ENCODE data around the gene PYM1.
"Not testable (repeated sequence)": the region's sequence is repeated elsewhere in the genome, so short reads cannot be mapped to it uniquely, and the experiment has no call there.

The PYM1 gene

DNA sequence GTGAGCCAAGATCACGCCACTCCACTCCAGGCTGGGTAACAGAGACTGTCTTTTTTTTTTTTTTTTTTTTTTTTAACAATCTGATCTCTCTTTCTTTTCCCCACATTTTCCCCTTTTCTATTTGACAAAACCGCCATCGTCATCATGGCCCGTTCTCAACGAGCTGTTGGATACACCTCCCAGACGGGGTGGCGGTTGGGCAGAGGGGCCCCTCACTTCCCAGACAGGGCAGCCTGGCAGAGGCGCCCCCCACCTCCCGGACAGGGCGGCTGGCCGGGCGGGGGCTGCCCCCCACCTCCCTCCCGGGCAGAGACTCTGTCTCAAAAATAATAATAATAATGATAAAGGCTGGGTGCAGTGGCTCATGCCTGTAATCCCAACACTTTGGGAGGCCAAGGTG is 64.8 kb downstream of the PYM1 start:
- intact Hi-C loops (cut with micrococcal nuclease); H3K9me3 Mint-ChIP-seq; H3K4me1 Mint-ChIP-seq (ENCODE audit: low read depth); H3K27me3 Mint-ChIP-seq; H3K36me3 Mint-ChIP-seq (ENCODE audit: low read depth); H3K27ac Mint-ChIP-seq; H3K4me3 Mint-ChIP-seq: not testable (repeated sequence)

DNA sequence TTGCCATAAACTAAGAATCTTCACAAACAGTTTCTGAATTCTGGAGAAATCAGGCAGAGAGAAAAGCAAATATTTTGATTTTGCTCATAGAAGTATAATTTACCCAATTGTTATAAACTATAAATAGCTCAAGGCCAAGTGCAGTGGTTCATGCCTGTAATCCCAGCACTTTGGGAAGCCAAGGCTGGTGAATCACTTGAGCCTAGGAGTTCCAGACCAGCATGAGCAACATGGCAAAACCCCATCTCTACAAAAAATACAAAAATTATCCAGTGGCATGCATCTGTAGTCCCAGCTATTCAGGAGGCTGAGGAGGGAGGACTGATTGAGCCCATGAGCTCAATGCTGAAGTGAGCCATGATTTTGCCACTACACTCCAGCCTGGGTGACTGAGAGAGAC is 65.4 kb downstream of the PYM1 start:
- no peaks in the 10 kb centered on the region for H3K4me1 Mint-ChIP-seq (ENCODE audit: low read depth)
- intact Hi-C loops (cut with micrococcal nuclease): no loop called here
- no peak overlapping the region for H3K27ac Mint-ChIP-seq
- H3K27me3 Mint-ChIP-seq: no peaks in the 10 kb centered on the region
- no peaks in the 10 kb centered on the region for H3K36me3 Mint-ChIP-seq (ENCODE audit: low read depth)
- no peak overlapping the region for H3K4me3 Mint-ChIP-seq
- H3K9me3 Mint-ChIP-seq: peaks cover 8% of the 10 kb centered on the region

DNA sequence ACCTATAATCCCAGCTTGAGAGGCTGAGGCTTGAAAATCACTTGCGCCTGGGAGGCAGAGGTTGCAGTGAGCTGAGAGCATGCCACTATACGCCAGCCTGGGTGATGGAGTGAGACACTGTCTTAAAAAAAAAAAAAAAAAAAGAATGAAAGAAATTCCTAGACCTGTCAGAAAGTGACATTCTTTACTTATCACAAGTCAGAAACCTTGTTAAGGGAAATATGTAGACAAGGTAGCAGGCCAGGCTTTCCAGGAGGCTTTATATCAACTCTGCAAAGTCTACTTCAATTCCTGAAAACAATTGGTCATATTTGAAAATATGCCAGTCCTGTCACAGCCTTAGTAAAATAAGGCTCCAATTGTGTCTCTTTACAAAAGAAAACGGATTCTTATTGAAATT is 65.8 kb downstream of the PYM1 start:
- intact Hi-C loops (cut with micrococcal nuclease): no loop called here
- H3K4me3 Mint-ChIP-seq: no peak overlapping the region
- no peak overlapping the region for H3K27ac Mint-ChIP-seq

DNA sequence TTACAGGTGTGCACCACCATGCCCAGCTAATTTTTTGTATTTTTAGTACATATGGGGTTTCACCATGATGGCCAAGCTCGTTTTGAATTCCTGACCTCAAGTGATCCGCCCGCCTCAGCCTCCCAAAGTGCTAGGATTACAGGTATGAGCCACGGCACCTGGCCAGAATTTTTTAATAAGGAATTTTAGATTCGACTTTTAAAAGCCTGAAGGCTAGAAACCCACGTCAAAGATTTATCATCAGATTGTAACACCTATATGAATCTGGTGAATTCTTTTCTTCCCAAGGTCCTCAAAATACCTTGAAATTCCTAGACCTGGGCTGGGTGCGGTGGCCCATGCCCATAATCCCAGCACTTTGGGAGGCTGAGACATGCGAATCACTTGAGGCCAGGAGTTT is 66.3 kb downstream of the PYM1 start:
- H3K4me1 Mint-ChIP-seq (ENCODE audit: low read depth): no peaks in the 10 kb centered on the region
- H3K9me3 Mint-ChIP-seq: peaks cover 8% of the 10 kb centered on the region
- H3K36me3 Mint-ChIP-seq (ENCODE audit: low read depth): no peaks in the 10 kb centered on the region
- intact Hi-C loops (cut with micrococcal nuclease): no loop called here
- no peak overlapping the region for H3K4me3 Mint-ChIP-seq
- no peak overlapping the region for H3K27ac Mint-ChIP-seq
- H3K27me3 Mint-ChIP-seq: no peaks in the 10 kb centered on the region

More for the DNA sequence above, 65.8 kb downstream of the PYM1 start:
- Mint-ChIP-seq H3K27me3 (no peaks in the 10 kb centered on the region), H3K4me1 (ENCODE audit: low read depth) (no peaks in the 10 kb centered on the region), H3K36me3 (ENCODE audit: low read depth) (no peaks in the 10 kb centered on the region), H3K9me3 (peaks cover 8% of the 10 kb centered on the region)

- Mint-ChIP-seq H3K4me1 (ENCODE audit: low read depth) (peaks cover 30% of the 10 kb centered on the region), H3K36me3 (ENCODE audit: low read depth) (no peaks in the 10 kb centered on the region), H3K4me3 (no peak overlapping the region), H3K27ac (no peak overlapping the region), H3K27me3 (no peaks in the 10 kb centered on the region), H3K9me3 (no peaks in the 10 kb centered on the region)
- intact Hi-C loops (cut with micrococcal nuclease): no loop called here
Observed at GRCh38 chr12:55852740-55853139, 75.0 kb downstream of the PYM1 start.

Data from dendritic cell treated with granulocyte-macrophage colony-stimulating factor and Interleukin-4, amounts not matched to agents 40 ng/mL and 50 ng/mL, for 4 days (primary cell).